Immature natural killer cell (primary cell): ENCODE results near the gene PRSS38. TPM values are rescaled to one million over a fixed set of nuclear protein-coding genes. Genes with fewer than 3 reads are reported as not detected.

Experiments used
- DNase-seq, 3 donors: peaks; one replicate each; pipeline ENCODE4 v3.0.0; 2022; ENCODE audit warnings: mixed read lengths in 1 of 3
- H3K27ac Mint-ChIP-seq, 6 donors: one replicate each; pipeline ENCODE4 v1.8.0; 2020; ENCODE audit warnings: mixed read lengths in 6 of 6, mild to moderate bottlenecking in 5 of 6, inconsistent platforms in 4 of 6, moderate library complexity in 3 of 6
- H3K27me3 Mint-ChIP-seq, 3 donors: one replicate each; pipeline ENCODE4 v1.8.0; 2020 to 2021; ENCODE audit warnings: low read depth in 3 of 3, mild to moderate bottlenecking in 3 of 3, mixed read lengths in 3 of 3, moderate library complexity in 3 of 3, inconsistent platforms in 1 of 3
- H3K36me3 Mint-ChIP-seq, 3 donors: one replicate each; pipeline ENCODE4 v1.8.0; 2020; ENCODE audit warnings: mixed read lengths in 3 of 3, inconsistent platforms in 2 of 3, mild to moderate bottlenecking in 2 of 3
- H3K4me1 Mint-ChIP-seq, 2 donors: one replicate each; pipeline ENCODE4 v1.8.0; 2020; ENCODE audit warnings: inconsistent platforms in 2 of 2, mild to moderate bottlenecking in 2 of 2, mixed read lengths in 2 of 2, moderate library complexity in 1 of 2
- H3K4me3 Mint-ChIP-seq, 5 donors: one replicate each; pipeline ENCODE4 v1.8.0; 2020; ENCODE audit warnings: mild to moderate bottlenecking in 5 of 5, mixed read lengths in 5 of 5, inconsistent platforms in 3 of 5, moderate library complexity in 3 of 5
- H3K9me3 Mint-ChIP-seq, 6 donors: one replicate each; pipeline ENCODE4 v1.8.0; 2020; ENCODE audit warnings: mild to moderate bottlenecking in 6 of 6, mixed read lengths in 6 of 6, inconsistent platforms in 4 of 6, moderate library complexity in 3 of 6
- polyA plus RNA-seq, 3 donors: library from polyadenylated mRNA; unstranded; fragments of 300-500 nt; fragmentation: Illumina TruSeq; gene quantifications; one replicate each; pipeline ENCODE4 v1.2.3, GENCODE V29; 2021

The PRSS38 gene
- polyA plus RNA-seq, 3 donors from 2014 or later = not detected

- no peak overlapping the region for H3K27ac Mint-ChIP-seq
- peaks cover 11 to 17% of the 10 kb centered on the region in 2 donors for H3K4me1 Mint-ChIP-seq
- H3K9me3 Mint-ChIP-seq = no peaks in the 10 kb centered on the region
- no peak overlapping the region for H3K4me3 Mint-ChIP-seq
- peaks cover 0 to 1% (median 1%) of the 10 kb centered on the region in 3 donors for H3K27me3 Mint-ChIP-seq
- H3K36me3 Mint-ChIP-seq = no peaks in the 10 kb centered on the region
- DNase-seq = no peak
These were observed 75.2 kb downstream of the PRSS38 start for GRCh38 chr1:227890451-227891222.

DNA sequence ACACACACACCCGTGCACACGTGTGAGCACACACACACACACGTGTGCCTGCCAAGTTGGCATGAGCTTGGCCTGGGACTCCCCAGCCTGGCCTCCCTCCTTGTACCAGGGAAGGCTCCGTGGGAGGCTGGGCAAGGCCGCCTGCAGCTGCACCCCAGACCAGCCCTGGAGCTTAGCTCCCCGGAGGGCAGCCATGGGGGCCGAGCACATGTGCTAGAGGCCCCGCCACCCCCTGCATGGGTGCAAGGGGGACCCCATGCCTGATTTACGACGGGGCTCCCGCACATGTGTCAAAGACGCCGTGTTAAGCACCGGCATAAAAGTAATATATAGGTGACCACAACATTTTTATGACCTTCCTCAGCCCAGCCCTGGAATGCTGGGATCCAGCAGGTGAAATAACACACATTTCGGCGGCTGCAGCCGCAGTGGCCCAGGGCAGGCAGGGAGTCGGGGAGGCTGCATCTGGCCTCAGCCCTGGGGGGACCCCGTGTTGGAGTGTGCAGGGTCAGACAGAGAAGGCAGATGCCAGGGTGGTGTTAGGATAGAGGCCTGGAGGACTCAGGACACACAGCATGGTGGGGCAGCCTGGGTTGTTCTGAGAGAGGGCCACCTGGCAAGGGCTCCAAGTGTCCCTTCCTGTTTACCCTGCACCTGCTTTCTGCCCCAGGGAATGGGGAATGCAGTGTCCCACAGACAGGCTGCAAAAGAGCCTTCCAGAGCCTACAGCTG lies 75.9 kb downstream of the PRSS38 start:
- no peak for DNase-seq
- H3K27me3 Mint-ChIP-seq = peaks cover 0 to 1% (median 1%) of the 10 kb centered on the region in 3 donors
- H3K4me1 Mint-ChIP-seq = peaks cover 6 to 12% of the 10 kb centered on the region in 2 donors
- no peaks in the 10 kb centered on the region for H3K9me3 Mint-ChIP-seq
- H3K36me3 Mint-ChIP-seq = no peaks in the 10 kb centered on the region
- H3K27ac Mint-ChIP-seq = no peak overlapping the region
- H3K4me3 Mint-ChIP-seq = no peak overlapping the region

GRCh38 chr1:227891955-227892488 lies 76.5 kb downstream of the PRSS38 start:
- Mint-ChIP-seq H3K4me3 (no peak overlapping the region), H3K27me3 (peaks cover 0 to 1% (median 1%) of the 10 kb centered on the region in 3 donors)

DNA sequence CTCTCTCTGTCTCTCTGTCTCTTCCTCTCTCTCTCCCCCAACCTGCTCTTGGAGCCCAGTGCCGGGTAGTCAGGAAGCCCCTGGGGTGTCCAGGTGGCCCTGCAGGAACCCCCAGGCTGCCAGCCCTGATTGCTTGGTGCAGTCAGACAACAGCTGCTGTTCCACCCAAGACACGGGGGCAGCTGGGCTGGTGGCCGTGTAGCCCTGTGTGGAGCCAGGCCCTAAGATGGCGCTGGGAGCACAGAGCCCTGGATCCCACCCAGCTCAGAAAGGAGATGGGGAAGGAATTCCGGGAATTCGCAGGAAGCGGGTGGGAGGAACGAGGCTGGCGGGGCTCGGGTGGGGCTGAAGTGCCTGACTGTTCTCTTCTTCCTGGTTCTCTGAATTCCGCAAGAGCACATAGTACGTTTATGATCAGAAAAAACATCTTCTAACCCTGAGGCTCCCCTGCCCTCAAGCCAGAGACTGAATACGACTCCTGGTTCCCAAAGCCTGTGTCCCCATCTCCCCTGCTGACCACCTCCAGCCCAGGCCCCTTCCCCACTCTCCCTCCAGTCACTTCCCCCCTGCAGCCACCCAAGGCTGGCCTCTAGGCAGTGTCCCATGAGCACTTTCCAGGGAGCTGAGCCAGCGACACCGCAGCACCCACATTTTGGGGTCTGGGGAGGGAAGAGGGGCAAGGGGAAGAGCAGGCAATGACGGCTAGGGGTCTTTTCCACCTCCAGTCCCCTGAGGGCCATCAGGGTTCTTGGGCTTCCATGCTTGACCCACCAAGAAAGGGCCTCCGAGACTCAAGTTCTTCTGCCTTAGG lies 77.2 kb downstream of the PRSS38 start:
- Mint-ChIP-seq H3K36me3 (no peaks in the 10 kb centered on the region), H3K27ac (no peak overlapping the region)
- DNase-seq = no peak

More at GRCh38 chr1:227891955-227892488, 76.5 kb downstream of the PRSS38 start:
- no peak overlapping the region for H3K27ac Mint-ChIP-seq
- H3K4me1 Mint-ChIP-seq = peaks cover 2 to 6% of the 10 kb centered on the region in 2 donors
- no peaks in the 10 kb centered on the region for H3K36me3 Mint-ChIP-seq
- H3K9me3 Mint-ChIP-seq = no peaks in the 10 kb centered on the region
- no peak for DNase-seq

GRCh38 chr1:227893300-227893948 lies 77.9 kb downstream of the PRSS38 start:
- no peaks in the 10 kb centered on the region for H3K9me3 Mint-ChIP-seq
- H3K27ac Mint-ChIP-seq = no peak overlapping the region
- H3K36me3 Mint-ChIP-seq = no peaks in the 10 kb centered on the region
- H3K4me1 Mint-ChIP-seq = peaks cover 10 to 11% of the 10 kb centered on the region in 2 donors
- no peak for DNase-seq
- H3K4me3 Mint-ChIP-seq = no peak overlapping the region
- H3K27me3 Mint-ChIP-seq = peaks cover 0 to 1% (median 1%) of the 10 kb centered on the region in 3 donors

More for the DNA sequence above, 77.2 kb downstream of the PRSS38 start:
- H3K4me1 Mint-ChIP-seq = peaks cover 5 to 8% of the 10 kb centered on the region in 2 donors
- no peaks in the 10 kb centered on the region for H3K9me3 Mint-ChIP-seq
- H3K4me3 Mint-ChIP-seq = no peak overlapping the region
- H3K27me3 Mint-ChIP-seq = peaks cover 0 to 1% (median 1%) of the 10 kb centered on the region in 3 donors

GRCh38 chr1:227893949-227894721 lies 78.7 kb downstream of the PRSS38 start:
- H3K4me3 Mint-ChIP-seq = no peak overlapping the region
- H3K27ac Mint-ChIP-seq = peak overlapping the region in 1 of 6 donors; percentile 13
- H3K4me1 Mint-ChIP-seq = peaks cover 13 to 14% of the 10 kb centered on the region in 2 donors
- peaks cover 0 to 3% (median 1%) of the 10 kb centered on the region in 3 donors for H3K27me3 Mint-ChIP-seq
- no peaks in the 10 kb centered on the region for H3K36me3 Mint-ChIP-seq
- no peak for DNase-seq
- no peaks in the 10 kb centered on the region for H3K9me3 Mint-ChIP-seq

- no peak for DNase-seq
- Mint-ChIP-seq H3K4me3 (no peak overlapping the region), H3K27me3 (peaks cover 0 to 4% (median 1%) of the 10 kb centered on the region in 3 donors), H3K4me1 (peaks cover 14 to 15% of the 10 kb centered on the region in 2 donors), H3K27ac (no peak overlapping the region), H3K36me3 (no peaks in the 10 kb centered on the region), H3K9me3 (no peaks in the 10 kb centered on the region)
These were observed 79.5 kb downstream of the PRSS38 start for GRCh38 chr1:227894831-227895451.

Other genes starting within 250 kb of the PRSS38 start
- 10 to 100 TPM; 22.3 to 25.9 (median 25.0) TPM for gene JMJD4, start 80.4 kb upstream of the PRSS38 start, polyA plus RNA-seq
- 10 to 100 TPM; 37.0 to 44.9 (median 37.7) TPM for gene SNAP47, start 80.2 kb upstream of the PRSS38 start, polyA plus RNA-seq
- not detected for gene WNT9A, start 132.3 kb downstream of the PRSS38 start, polyA plus RNA-seq
- not detected for gene WNT3A, start 191.3 kb downstream of the PRSS38 start, polyA plus RNA-seq